Natural killer cell (primary cell): Measurements from ENCODE around the gene ZNF557. TPM values are rescaled to one million over a fixed set of nuclear protein-coding genes. Genes with fewer than 3 reads are reported as not detected.

Source experiments
- ATAC-seq, 3 donors: fragments of 150-1000 bp in 2 of 3; fragments of 200-7000 bp in 1 of 3; cut with Tn5 transposase; 1 replicate in 1 of 3; 2 replicates in 2 of 3; pipeline ENCODE4 v1.10.0; 2021; ENCODE audit warnings: mild to moderate bottlenecking in 2 of 3, moderate library complexity in 2 of 3
- DNase-seq, 2 donors: peaks; one replicate each; pipeline versions ENCODE4 v3.0.0 to v3.0.0-alpha.2; 2013 to 2021; ENCODE audit warnings: mixed read lengths in 1 of 2
- H3K27ac ChIP-seq: one replicate; pipeline ENCODE4 v1.5.1; 2013; ENCODE audit warnings: mild to moderate bottlenecking, low read length
- H3K27me3 ChIP-seq: one replicate; pipeline ENCODE4 v1.6.1; 2013; ENCODE audit warnings: low read length; ENCODE audit not compliant: control insufficient read depth, insufficient read depth
- H3K36me3 ChIP-seq: one replicate; pipeline ENCODE4 v1.6.1; 2013; ENCODE audit warnings: low read length; ENCODE audit not compliant: control insufficient read depth, insufficient read depth
- H3K4me1 ChIP-seq: one replicate; pipeline ENCODE4 v1.6.1; 2013; ENCODE audit warnings: low read length; ENCODE audit not compliant: control insufficient read depth, insufficient read depth
- H3K4me3 ChIP-seq: one replicate; pipeline ENCODE4 v1.5.1; 2013; ENCODE audit warnings: low read length
- H3K9me3 ChIP-seq: one replicate; pipeline ENCODE4 v1.6.1; 2013; ENCODE audit warnings: low read length; ENCODE audit not compliant: control insufficient read depth, insufficient read depth
- H3K27ac Mint-ChIP-seq, 2 donors: one replicate each; pipeline ENCODE4 v1.8.0; 2022; ENCODE audit warnings: mild to moderate bottlenecking in 2 of 2, mixed read lengths in 2 of 2, moderate library complexity in 1 of 2
- H3K27me3 Mint-ChIP-seq, 2 donors: one replicate each; pipeline ENCODE4 v1.8.0; 2022; ENCODE audit warnings: low read depth in 2 of 2, mixed read lengths in 2 of 2
- H3K36me3 Mint-ChIP-seq: one replicate; pipeline ENCODE4 v1.8.0; 2022; ENCODE audit warnings: mixed read lengths
- H3K4me1 Mint-ChIP-seq, 2 donors: one replicate each; pipeline ENCODE4 v1.8.0; 2022; ENCODE audit warnings: mixed read lengths in 2 of 2
- H3K4me3 Mint-ChIP-seq: one replicate; pipeline ENCODE4 v1.8.0; 2022; ENCODE audit warnings: mild to moderate bottlenecking, moderate library complexity, mixed read lengths
- H3K9me3 Mint-ChIP-seq, 2 donors: one replicate each; pipeline ENCODE4 v1.8.0; 2022; ENCODE audit warnings: mixed read lengths in 2 of 2
- WGBS: methylation state at CpG from one replicate; pipeline ENCODE4 v1.1.7; 2013; ENCODE audit warnings: missing lambda C conversion rate; ENCODE audit not compliant: insufficient coverage; 5-methylcytosine and 5-hydroxymethylcytosine counted together
- intact Hi-C: fragments of 100-400 bp; cut with micrococcal nuclease; formaldehyde crosslinking; loops from one replicate; pipeline ENCODE4 v1.14.2; 2022
- total RNA-seq, 4 donors: library from RNA; stranded (reverse); fragments of 120-200 nt in 1 of 4; gene quantifications; one replicate each; pipeline versions ENCODE4 v1.2.3 to v1.2.4, GENCODE V29; 2013 to 2022
- TF ChIP-seq, protein P1 (sequence below): fragments of 200-600 bp; IDR thresholded peaks from one replicate; pipeline ENCODE4 v1.8.0; 2022; ENCODE audit warnings: antibody characterized with exemption

Gene ZNF557
- total RNA-seq, 3 donors from 2014 or later (not counting 1 experiment from before 2014, with no cell fraction given) = 10.7 to 14.5 (median 10.9) TPM

- Mint-ChIP-seq H3K4me1 (no peaks in the 10 kb centered on the region), H3K36me3 (peaks cover 18% of the 10 kb centered on the region), H3K27me3 (no peaks in the 10 kb centered on the region), H3K4me3 (no peak overlapping the region), H3K9me3 (peaks cover 7 to 10% of the 10 kb centered on the region in 2 donors), H3K27ac (no peak overlapping the region)
- H3K4me1 ChIP-seq = no peaks in the 10 kb centered on the region
- DNase-seq = no peak
- H3K9me3 ChIP-seq = peaks cover 79% of the 10 kb centered on the region
- H3K4me3 ChIP-seq = no peak overlapping the region
- intact Hi-C loops = no loop called here
- TF ChIP-seq, protein P1, sequence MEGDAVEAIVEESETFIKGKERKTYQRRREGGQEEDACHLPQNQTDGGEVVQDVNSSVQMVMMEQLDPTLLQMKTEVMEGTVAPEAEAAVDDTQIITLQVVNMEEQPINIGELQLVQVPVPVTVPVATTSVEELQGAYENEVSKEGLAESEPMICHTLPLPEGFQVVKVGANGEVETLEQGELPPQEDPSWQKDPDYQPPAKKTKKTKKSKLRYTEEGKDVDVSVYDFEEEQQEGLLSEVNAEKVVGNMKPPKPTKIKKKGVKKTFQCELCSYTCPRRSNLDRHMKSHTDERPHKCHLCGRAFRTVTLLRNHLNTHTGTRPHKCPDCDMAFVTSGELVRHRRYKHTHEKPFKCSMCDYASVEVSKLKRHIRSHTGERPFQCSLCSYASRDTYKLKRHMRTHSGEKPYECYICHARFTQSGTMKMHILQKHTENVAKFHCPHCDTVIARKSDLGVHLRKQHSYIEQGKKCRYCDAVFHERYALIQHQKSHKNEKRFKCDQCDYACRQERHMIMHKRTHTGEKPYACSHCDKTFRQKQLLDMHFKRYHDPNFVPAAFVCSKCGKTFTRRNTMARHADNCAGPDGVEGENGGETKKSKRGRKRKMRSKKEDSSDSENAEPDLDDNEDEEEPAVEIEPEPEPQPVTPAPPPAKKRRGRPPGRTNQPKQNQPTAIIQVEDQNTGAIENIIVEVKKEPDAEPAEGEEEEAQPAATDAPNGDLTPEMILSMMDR = no peak
- no peak overlapping the region for H3K27ac ChIP-seq
- H3K27me3 ChIP-seq = no peaks in the 10 kb centered on the region
- no peak for ATAC-seq
- WGBS = 65% methylated on average over 6 of the region's 6 CpGs
- peaks cover 3% of the 10 kb centered on the region for H3K36me3 ChIP-seq
These were observed 19.5 kb downstream of the ZNF557 start for GRCh38 chr19:7088999-7089398.

DNA sequence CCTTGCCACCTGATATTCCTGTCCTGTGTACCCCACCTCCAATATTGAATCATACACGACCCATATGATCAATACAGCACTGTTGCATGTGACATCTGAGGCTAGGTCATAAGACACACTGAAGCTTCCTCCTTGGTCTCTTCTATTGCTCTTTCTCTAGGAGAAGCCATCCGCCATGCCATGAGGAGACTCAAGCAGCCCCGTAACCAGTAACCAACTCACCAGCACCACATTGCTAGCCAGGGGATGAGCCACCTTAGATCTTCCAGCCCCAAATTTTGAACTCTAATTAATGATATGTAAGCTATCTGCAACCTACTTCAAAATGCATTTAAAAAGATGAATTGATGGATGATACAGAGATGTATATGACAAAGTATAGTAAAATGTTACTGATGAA, 28.6 kb downstream of the ZNF557 start:
- intact Hi-C loops = no loop called here
- peak in 1 of 2 donors; percentile 20 for DNase-seq
- no peak overlapping the region for H3K4me3 ChIP-seq
- peaks cover 7% of the 10 kb centered on the region for H3K36me3 Mint-ChIP-seq
- H3K9me3 Mint-ChIP-seq = peaks cover 6 to 10% of the 10 kb centered on the region in 2 donors
- H3K4me1 ChIP-seq = peaks cover 10% of the 10 kb centered on the region
- H3K27me3 Mint-ChIP-seq = no peaks in the 10 kb centered on the region
- peak overlapping the region; percentile 86 for H3K4me3 Mint-ChIP-seq
- no peak for ATAC-seq
- peak overlapping the region; percentile 86 to 97 for H3K27ac Mint-ChIP-seq
- peaks cover 10 to 20% of the 10 kb centered on the region in 2 donors for H3K4me1 Mint-ChIP-seq
- TF ChIP-seq, protein P1 = no peak
- 100% methylated on average over 3 of the region's 3 CpGs for WGBS
- no peaks in the 10 kb centered on the region for H3K36me3 ChIP-seq
- H3K9me3 ChIP-seq = peaks cover 47% of the 10 kb centered on the region
- H3K27ac ChIP-seq = no peak overlapping the region
- H3K27me3 ChIP-seq = no peaks in the 10 kb centered on the region

GRCh38 chr19:7098701-7099596, 29.4 kb downstream of the ZNF557 start:
- H3K4me3 Mint-ChIP-seq = peak overlapping the region; percentile 86
- DNase-seq (peak; percentile 85 to 93), ATAC-seq (peak; percentile 92 to 94 (median 93))
- WGBS = under 1% methylated on average over 78 of the region's 78 CpGs
- Histone ChIP-seq H3K4me3 (peak overlapping the region; percentile 68), H3K9me3 (peaks cover 39% of the 10 kb centered on the region), H3K27me3 (no peaks in the 10 kb centered on the region), H3K4me1 (peaks cover 10% of the 10 kb centered on the region), H3K27ac (peak overlapping the region; percentile 91), H3K36me3 (no peaks in the 10 kb centered on the region)
- intact Hi-C loops = no loop called here
- H3K27ac Mint-ChIP-seq = peak overlapping the region; percentile 86 to 97
- H3K36me3 Mint-ChIP-seq = peaks cover 7% of the 10 kb centered on the region
- H3K27me3 Mint-ChIP-seq = no peaks in the 10 kb centered on the region
- H3K4me1 Mint-ChIP-seq = peaks cover 10 to 20% of the 10 kb centered on the region in 2 donors
- TF ChIP-seq, protein P1 = no peak
- peaks cover 6 to 10% of the 10 kb centered on the region in 2 donors for H3K9me3 Mint-ChIP-seq
